HL-60 (cell line): ENCODE data around the gene EID2.

Experiments used
- DNase-seq, 2 experiments: peaks; one replicate each; pipeline ENCODE4 v3.0.0-alpha.2; 2010 to 2020; ENCODE audit warnings: low read depth in 1 of 2, low spot score in 1 of 2
- H3K27ac ChIP-seq: fragments of 250-450 bp; sonication (Bioruptor Pico); replicated peaks from 2 replicates; pipeline ENCODE4 v1.5.1; 2020; ENCODE audit warnings: mild to moderate bottlenecking, moderate library complexity
- H3K27me3 ChIP-seq: fragments of 250-450 bp; sonication (Bioruptor Pico); 2 replicates; pipeline ENCODE4 v1.5.1; 2021; ENCODE audit warnings: mild to moderate bottlenecking, moderate library complexity; ENCODE audit not compliant: insufficient read depth, poor library complexity, severe bottlenecking
- H3K4me3 ChIP-seq: replicated peaks from 2 replicates; pipeline ENCODE4 v1.5.1; 2011; ENCODE audit warnings: mild to moderate bottlenecking, control low read depth, low read length; ENCODE audit not compliant: insufficient read depth
- GABPA ChIP-seq: IDR thresholded peaks from 2 replicates; pipeline ENCODE4 v1.6.1; 2012; ENCODE audit warnings: low read depth
- POLR2AphosphoS5 ChIP-seq: IDR thresholded peaks from 2 replicates; pipeline ENCODE4 v1.6.1; 2012; ENCODE audit warnings: low read depth
- SPI1 ChIP-seq: IDR thresholded peaks from 2 replicates; pipeline ENCODE4 v1.6.1; 2012; ENCODE audit warnings: low read depth, mild to moderate bottlenecking, borderline replicate concordance
- TF ChIP-seq, protein P1 (sequence below): IDR thresholded peaks from one replicate; pipeline ENCODE4 v1.5.1; 2011; ENCODE audit warnings: low read length, control low read depth, inconsistent platforms; ENCODE audit not compliant: insufficient read depth
- TF ChIP-seq, protein P2 (sequence below): IDR thresholded peaks from 2 replicates; pipeline ENCODE4 v1.6.1; 2012; ENCODE audit warnings: low read depth; ENCODE audit not compliant: insufficient replicate concordance

Gene EID2

DNA sequence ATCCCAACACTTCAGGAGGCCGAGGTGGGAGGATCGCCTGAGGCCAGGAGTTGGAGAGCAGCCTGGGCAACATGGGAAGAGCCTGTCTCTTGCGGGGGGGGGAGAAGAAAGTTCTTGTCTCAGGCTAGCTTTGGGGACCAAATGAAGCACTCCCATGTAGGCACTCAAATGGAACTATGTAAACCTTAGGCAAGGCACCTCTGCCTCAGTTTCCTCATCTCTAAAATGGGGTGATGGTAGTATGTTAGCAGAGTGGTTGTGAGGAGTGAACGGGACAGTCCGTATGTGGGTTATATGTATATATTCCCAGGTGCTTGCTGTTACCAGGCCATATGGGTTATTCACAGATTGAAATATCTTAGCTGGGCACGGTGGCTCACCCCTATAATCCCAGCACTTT, 47.7 kb downstream of the EID2 start:
- no peak overlapping the region for H3K27ac ChIP-seq
- peaks cover 6% of the 10 kb centered on the region for H3K27me3 ChIP-seq
- no peak for DNase-seq
- TF ChIP-seq POLR2AphosphoS5: no peak
- TF ChIP-seq, protein P1, sequence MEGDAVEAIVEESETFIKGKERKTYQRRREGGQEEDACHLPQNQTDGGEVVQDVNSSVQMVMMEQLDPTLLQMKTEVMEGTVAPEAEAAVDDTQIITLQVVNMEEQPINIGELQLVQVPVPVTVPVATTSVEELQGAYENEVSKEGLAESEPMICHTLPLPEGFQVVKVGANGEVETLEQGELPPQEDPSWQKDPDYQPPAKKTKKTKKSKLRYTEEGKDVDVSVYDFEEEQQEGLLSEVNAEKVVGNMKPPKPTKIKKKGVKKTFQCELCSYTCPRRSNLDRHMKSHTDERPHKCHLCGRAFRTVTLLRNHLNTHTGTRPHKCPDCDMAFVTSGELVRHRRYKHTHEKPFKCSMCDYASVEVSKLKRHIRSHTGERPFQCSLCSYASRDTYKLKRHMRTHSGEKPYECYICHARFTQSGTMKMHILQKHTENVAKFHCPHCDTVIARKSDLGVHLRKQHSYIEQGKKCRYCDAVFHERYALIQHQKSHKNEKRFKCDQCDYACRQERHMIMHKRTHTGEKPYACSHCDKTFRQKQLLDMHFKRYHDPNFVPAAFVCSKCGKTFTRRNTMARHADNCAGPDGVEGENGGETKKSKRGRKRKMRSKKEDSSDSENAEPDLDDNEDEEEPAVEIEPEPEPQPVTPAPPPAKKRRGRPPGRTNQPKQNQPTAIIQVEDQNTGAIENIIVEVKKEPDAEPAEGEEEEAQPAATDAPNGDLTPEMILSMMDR: no peak
- no peak for TF ChIP-seq SPI1
- TF ChIP-seq, protein P2, sequence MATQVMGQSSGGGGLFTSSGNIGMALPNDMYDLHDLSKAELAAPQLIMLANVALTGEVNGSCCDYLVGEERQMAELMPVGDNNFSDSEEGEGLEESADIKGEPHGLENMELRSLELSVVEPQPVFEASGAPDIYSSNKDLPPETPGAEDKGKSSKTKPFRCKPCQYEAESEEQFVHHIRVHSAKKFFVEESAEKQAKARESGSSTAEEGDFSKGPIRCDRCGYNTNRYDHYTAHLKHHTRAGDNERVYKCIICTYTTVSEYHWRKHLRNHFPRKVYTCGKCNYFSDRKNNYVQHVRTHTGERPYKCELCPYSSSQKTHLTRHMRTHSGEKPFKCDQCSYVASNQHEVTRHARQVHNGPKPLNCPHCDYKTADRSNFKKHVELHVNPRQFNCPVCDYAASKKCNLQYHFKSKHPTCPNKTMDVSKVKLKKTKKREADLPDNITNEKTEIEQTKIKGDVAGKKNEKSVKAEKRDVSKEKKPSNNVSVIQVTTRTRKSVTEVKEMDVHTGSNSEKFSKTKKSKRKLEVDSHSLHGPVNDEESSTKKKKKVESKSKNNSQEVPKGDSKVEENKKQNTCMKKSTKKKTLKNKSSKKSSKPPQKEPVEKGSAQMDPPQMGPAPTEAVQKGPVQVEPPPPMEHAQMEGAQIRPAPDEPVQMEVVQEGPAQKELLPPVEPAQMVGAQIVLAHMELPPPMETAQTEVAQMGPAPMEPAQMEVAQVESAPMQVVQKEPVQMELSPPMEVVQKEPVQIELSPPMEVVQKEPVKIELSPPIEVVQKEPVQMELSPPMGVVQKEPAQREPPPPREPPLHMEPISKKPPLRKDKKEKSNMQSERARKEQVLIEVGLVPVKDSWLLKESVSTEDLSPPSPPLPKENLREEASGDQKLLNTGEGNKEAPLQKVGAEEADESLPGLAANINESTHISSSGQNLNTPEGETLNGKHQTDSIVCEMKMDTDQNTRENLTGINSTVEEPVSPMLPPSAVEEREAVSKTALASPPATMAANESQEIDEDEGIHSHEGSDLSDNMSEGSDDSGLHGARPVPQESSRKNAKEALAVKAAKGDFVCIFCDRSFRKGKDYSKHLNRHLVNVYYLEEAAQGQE: no peak
- TF ChIP-seq GABPA: no peak
- H3K4me3 ChIP-seq: no peak overlapping the region

DNA sequence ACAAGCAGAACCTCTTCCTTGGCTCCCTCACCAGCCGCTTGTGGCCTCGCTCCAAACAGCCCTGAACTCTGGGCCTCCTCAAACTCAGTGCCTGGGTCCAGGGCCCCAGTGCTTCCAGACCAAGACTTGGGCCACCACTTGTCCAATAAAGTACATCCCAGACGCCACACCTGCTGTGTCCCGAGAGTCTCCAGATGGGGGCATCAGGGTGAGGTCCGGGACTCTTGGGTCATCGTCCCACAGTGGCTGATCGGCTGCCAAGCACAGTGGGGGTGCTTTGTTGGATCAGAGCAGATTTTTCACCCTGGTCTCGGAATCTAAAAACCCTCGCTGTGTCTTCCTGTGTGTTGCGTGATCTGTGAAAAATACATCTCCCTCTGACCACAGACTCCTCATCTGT, 50.2 kb downstream of the EID2 start:
- no peak for TF ChIP-seq POLR2AphosphoS5
- TF ChIP-seq SPI1: no peak
- TF ChIP-seq GABPA: no peak
- TF ChIP-seq, protein P2: no peak
- TF ChIP-seq, protein P1: no peak
- DNase-seq: no peak

More for the DNA sequence above, 50.2 kb downstream of the EID2 start:
- H3K27me3 ChIP-seq: no peaks in the 10 kb centered on the region
- H3K27ac ChIP-seq: no peak overlapping the region
- H3K4me3 ChIP-seq: no peak overlapping the region
